ENCODE measurements around the gene PLA2G15.

Gene PLA2G15

DNA sequence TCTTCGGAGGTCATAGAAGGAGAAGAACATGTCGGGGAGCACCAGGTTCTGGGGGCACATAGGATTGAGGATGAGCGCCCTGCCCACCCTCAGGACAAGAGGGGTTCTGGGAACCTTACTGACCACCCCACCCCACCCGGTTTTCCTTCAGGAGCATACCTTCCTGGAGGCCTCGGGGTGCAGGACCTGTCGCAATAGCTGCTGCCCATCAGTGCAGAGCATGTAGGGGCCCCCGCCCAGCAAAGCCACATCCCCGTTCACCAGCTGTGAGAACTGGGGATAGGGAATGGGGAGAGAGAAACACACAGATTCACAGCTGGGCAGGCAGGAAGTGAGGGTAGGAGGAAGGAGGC is 11.4 kb upstream of the PLA2G15 start:
- Histone ChIP-seq H3K4me3 (ENCODE audit: low read length) (no peak overlapping the region), H2BK15ac (replicated peaks; ENCODE audit: low read depth) (no peak overlapping the region), H3K4ac (ENCODE audit: low read depth, low read length) (no peak overlapping the region), H2BK5ac (ENCODE audit: low read length) (no peak overlapping the region), H3K79me2 (ENCODE audit: control insufficient read depth, insufficient read depth, low read length) (peaks cover 4% of the 10 kb centered on the region), H4K8ac (ENCODE audit: low read depth, low read length) (no peak overlapping the region), H3K56ac (ENCODE audit: low read length) (peak overlapping the region; percentile 18), H3K23ac (ENCODE audit: low read length) (no peak overlapping the region), H3K27me3 (ENCODE audit: insufficient read depth, low read length, poor library complexity) (no peaks in the 10 kb centered on the region), H2BK120ac (ENCODE audit: low read depth, low read length) (no peak overlapping the region), H2AK5ac (ENCODE audit: low read length) (no peak overlapping the region), H3K27ac (ENCODE audit: low read depth, low read length) (no peak overlapping the region), H3K9ac (ENCODE audit: low read length) (no peak overlapping the region), H4K5ac (ENCODE audit: low read length) (no peak overlapping the region), H3K18ac (ENCODE audit: low read length) (no peak overlapping the region), H3K79me1 (ENCODE audit: low read length) (peaks cover 2% of the 10 kb centered on the region), H3K36me3 (ENCODE audit: control insufficient read depth, insufficient read depth, low read length) (no peaks in the 10 kb centered on the region), H3K4me1 (ENCODE audit: control insufficient read depth, low read depth, low read length) (peaks cover 4% of the 10 kb centered on the region), H3K4me2 (ENCODE audit: low read length) (no peak overlapping the region)
- no peak for DNase-seq
- WGBS (ENCODE audit: extremely low coverage, insufficient coverage, low lambda C conversion rate) = no CpG with 5 or more reads among the region's 8 CpGs

DNA sequence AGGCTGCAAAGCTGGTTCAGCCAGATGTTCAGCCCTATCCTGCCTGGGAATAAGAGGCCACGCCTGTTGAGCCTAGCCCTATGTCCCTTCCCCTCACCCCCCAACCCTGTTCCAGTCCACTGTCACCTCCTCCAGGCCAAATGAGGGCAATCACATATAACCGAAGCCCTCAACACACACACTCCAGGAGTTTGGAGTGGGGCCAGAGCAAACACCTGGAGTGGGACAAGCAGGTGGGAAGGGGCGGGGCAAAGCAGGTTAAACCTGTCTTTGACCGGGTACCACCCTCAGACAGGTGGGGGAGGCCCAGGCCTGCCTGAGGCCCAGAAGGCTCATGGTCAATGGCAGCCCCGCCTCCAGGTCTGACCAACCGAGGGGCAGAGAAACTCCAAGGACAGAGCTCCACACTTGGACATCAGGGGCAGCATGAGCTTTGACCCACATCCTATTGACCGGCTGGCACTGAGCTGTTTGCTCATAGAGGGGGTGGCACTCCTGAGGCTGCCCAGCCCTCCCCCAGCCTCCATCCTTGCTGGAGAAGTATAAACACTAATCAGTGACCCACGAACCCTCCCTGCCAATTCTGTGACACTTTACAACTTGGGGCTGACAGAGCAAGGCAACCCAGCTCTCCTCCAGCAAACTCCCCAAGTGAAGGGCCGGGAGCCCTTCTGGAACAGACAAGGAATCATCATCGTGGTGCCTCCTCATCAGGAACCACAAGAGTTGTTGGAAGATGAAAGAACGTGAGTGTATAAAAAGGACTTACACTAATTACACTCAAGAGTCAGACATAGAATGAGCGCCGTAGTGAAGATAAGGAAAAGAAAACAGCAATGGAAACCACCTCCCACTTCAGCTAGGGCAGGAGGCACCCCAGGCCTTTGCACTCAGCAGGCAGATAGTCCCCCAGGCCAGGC is 10.7 kb upstream of the PLA2G15 start:
- no peak overlapping the region for H2BK5ac ChIP-seq (ENCODE audit: low read length)
- H3K18ac ChIP-seq (ENCODE audit: low read length) = no peak overlapping the region
- no peaks in the 10 kb centered on the region for H3K27me3 ChIP-seq (ENCODE audit: insufficient read depth, low read length, poor library complexity)
- H3K79me1 ChIP-seq (ENCODE audit: low read length) = peaks cover 2% of the 10 kb centered on the region
- H2BK120ac ChIP-seq (ENCODE audit: low read depth, low read length) = no peak overlapping the region
- no peak overlapping the region for H3K4ac ChIP-seq (ENCODE audit: low read depth, low read length)
- no peak overlapping the region for H2AK5ac ChIP-seq (ENCODE audit: low read length)
- H3K9ac ChIP-seq (ENCODE audit: low read length) = peak overlapping the region; percentile 91
- no peak overlapping the region for H2BK15ac ChIP-seq (replicated peaks; ENCODE audit: low read depth)
- H3K27ac ChIP-seq (ENCODE audit: low read depth, low read length) = no peak overlapping the region
- H4K8ac ChIP-seq (ENCODE audit: low read depth, low read length) = no peak overlapping the region
- H3K4me2 ChIP-seq (ENCODE audit: low read length) = peak overlapping the region; percentile 65
- H4K5ac ChIP-seq (ENCODE audit: low read length) = no peak overlapping the region
- no CpG with 5 or more reads among the region's 13 CpGs for WGBS (ENCODE audit: extremely low coverage, insufficient coverage, low lambda C conversion rate)
- peaks cover 4% of the 10 kb centered on the region for H3K4me1 ChIP-seq (ENCODE audit: control insufficient read depth, low read depth, low read length)
- peaks cover 4% of the 10 kb centered on the region for H3K79me2 ChIP-seq (ENCODE audit: control insufficient read depth, insufficient read depth, low read length)
- peak overlapping the region; percentile 11 for H3K56ac ChIP-seq (ENCODE audit: low read length)
- H3K23ac ChIP-seq (ENCODE audit: low read length) = no peak overlapping the region
- no peak overlapping the region for H3K4me3 ChIP-seq (ENCODE audit: low read length)
- peak; percentile 45 for DNase-seq
- no peaks in the 10 kb centered on the region for H3K36me3 ChIP-seq (ENCODE audit: control insufficient read depth, insufficient read depth, low read length)

DNA sequence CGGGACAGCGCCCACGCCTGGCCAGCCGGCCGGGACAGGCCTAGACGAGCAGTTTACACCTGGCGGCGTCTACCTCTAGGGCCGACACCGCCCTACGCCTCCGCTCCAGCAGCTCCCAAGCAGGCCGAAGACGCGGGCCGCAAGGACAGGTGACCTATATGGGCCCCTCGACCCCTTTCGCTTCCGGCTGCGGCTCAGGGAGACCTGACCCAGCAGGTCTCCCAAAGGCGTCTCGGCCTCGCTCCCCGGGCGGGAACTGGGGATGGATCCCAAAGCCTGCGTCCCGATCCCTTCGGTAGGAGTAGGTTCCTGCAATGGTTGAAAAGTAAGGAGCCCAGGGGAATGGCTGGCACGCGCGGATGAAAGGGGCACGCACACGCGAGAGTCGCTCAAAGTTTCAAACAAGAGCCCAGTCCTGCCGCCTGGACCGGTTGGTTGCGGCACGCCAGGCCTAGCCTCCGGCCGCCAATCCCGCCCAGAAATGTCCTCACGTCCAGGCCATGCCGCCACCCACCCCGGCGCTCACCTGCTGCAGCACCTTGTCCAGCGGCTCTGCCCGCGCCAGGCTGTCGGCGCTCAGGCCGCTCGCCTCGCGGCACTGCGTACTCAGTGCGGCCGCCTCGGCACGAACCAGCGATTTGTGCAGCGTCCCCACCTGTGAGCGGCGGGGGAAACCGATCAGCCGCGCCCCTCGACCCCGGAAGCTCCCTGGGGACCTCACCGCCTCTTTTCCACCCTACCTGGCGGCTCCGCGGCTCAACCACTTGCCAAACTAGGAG is 9.9 kb upstream of the PLA2G15 start:
- peak overlapping the region; percentile 91 for H3K9ac ChIP-seq (ENCODE audit: low read length)
- H2BK5ac ChIP-seq (ENCODE audit: low read length) = no peak overlapping the region
- H2BK15ac ChIP-seq (replicated peaks; ENCODE audit: low read depth) = no peak overlapping the region
- no peak overlapping the region for H2AK5ac ChIP-seq (ENCODE audit: low read length)
- no peaks in the 10 kb centered on the region for H3K27me3 ChIP-seq (ENCODE audit: insufficient read depth, low read length, poor library complexity)
- peaks cover 2% of the 10 kb centered on the region for H3K79me1 ChIP-seq (ENCODE audit: low read length)
- H3K27ac ChIP-seq (ENCODE audit: low read depth, low read length) = peak overlapping the region; percentile 63
- no peak overlapping the region for H4K8ac ChIP-seq (ENCODE audit: low read depth, low read length)
- peaks cover 4% of the 10 kb centered on the region for H3K79me2 ChIP-seq (ENCODE audit: control insufficient read depth, insufficient read depth, low read length)
- peak overlapping the region; percentile 15 for H3K18ac ChIP-seq (ENCODE audit: low read length)
- peak overlapping the region; percentile 97 for H3K56ac ChIP-seq (ENCODE audit: low read length)
- DNase-seq = peak; percentile 76
- peak overlapping the region; percentile 57 for H3K23ac ChIP-seq (ENCODE audit: low read length)
- H4K5ac ChIP-seq (ENCODE audit: low read length) = no peak overlapping the region
- no peak overlapping the region for H2BK120ac ChIP-seq (ENCODE audit: low read depth, low read length)
- no peaks in the 10 kb centered on the region for H3K36me3 ChIP-seq (ENCODE audit: control insufficient read depth, insufficient read depth, low read length)
- WGBS (ENCODE audit: extremely low coverage, insufficient coverage, low lambda C conversion rate) = no CpG with 5 or more reads among the region's 73 CpGs
- peak overlapping the region; percentile 59 for H3K4me3 ChIP-seq (ENCODE audit: low read length)
- H3K4me1 ChIP-seq (ENCODE audit: control insufficient read depth, low read depth, low read length) = peaks cover 4% of the 10 kb centered on the region
- peak overlapping the region; percentile 65 for H3K4me2 ChIP-seq (ENCODE audit: low read length)
- peak overlapping the region; percentile 46 for H3K4ac ChIP-seq (ENCODE audit: low read depth, low read length)

DNA sequence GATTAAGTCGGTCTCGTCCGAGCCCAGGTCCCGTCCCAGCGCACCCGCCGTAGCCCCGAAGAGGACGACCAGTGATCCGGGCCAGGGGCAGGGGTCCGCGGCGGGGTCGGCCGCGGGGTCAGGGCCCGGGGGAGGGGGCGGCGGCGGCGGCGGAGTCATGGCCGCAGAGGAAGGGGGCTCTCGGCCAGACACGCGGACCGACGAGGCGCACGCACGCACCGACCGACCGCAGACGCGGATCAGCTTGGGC is 9.4 kb upstream of the PLA2G15 start, which contains the start of gene ESRP2:
Gene ESRP2, minus strand, starts transcription at position 241 of the 250 bp plus-strand sequence. Its CDS starts 82 bp downstream, at position 159.
- Histone ChIP-seq H3K4me1 (ENCODE audit: control insufficient read depth, low read depth, low read length) (peaks cover 4% of the 10 kb centered on the region), H3K4ac (ENCODE audit: low read depth, low read length) (peak within 1 kb of the TSS; percentile 46), H3K27me3 (ENCODE audit: insufficient read depth, low read length, poor library complexity) (no peaks in the 10 kb centered on the region), H3K56ac (ENCODE audit: low read length) (peak within 1 kb of the TSS; percentile 97), H2BK120ac (ENCODE audit: low read depth, low read length) (no peak within 1 kb of the TSS), H3K9ac (ENCODE audit: low read length) (peak within 1 kb of the TSS; percentile 91), H3K79me2 (ENCODE audit: control insufficient read depth, insufficient read depth, low read length) (peaks cover 4% of the 10 kb centered on the region), H2BK15ac (replicated peaks; ENCODE audit: low read depth) (no peak within 1 kb of the TSS), H3K79me1 (ENCODE audit: low read length) (peaks cover 2% of the 10 kb centered on the region), H3K18ac (ENCODE audit: low read length) (peak within 1 kb of the TSS; percentile 65), H2AK5ac (ENCODE audit: low read length) (no peak within 1 kb of the TSS), H3K27ac (ENCODE audit: low read depth, low read length) (peak within 1 kb of the TSS; percentile 89), H3K4me3 (ENCODE audit: low read length) (peak within 1 kb of the TSS; percentile 59), H2BK5ac (ENCODE audit: low read length) (peak within 1 kb of the TSS; percentile 53), H3K4me2 (ENCODE audit: low read length) (peak within 1 kb of the TSS; percentile 95), H3K36me3 (ENCODE audit: control insufficient read depth, insufficient read depth, low read length) (no peaks in the 10 kb centered on the region), H4K5ac (ENCODE audit: low read length) (no peak within 1 kb of the TSS), H3K23ac (ENCODE audit: low read length) (peak within 1 kb of the TSS; percentile 57), H4K8ac (ENCODE audit: low read depth, low read length) (no peak within 1 kb of the TSS)
- DNase-seq = no peak
- no CpG with 5 or more reads among the region's 36 CpGs for WGBS (ENCODE audit: extremely low coverage, insufficient coverage, low lambda C conversion rate)

DNA sequence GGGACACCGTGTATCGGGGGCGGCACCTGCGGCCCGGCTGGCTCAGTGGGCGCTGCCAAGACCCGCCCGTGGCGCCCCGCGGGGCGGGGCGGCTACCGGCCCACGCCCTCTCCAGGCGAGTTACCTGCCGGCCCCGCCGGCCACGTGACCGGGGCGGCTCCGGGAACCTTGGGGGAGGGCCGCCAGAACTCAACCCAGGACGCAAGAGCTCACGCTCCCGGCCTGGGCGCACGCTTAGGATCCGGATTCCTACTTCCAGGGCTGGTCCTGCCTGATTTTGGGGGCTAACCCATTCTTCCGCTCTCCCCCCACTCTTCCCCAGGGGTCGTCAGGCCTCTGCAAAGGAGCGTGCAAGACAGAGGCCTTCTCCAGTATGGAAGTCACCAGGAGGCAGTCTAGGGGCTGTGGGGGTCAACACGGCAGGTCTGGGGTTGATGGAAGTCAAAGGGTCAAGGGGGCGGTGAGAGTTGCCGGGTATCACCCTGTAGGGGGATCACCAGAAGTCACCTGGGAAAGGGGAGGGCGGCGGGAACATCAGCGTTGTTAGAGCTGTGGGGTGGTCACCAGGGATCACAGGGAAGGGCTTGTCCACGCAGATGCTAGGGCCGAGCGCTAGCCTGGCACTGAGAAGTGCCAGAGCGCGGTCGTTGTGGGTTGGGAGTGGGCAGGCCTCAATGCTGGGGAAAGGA is 8.9 kb upstream of the PLA2G15 start:
- Histone ChIP-seq H2BK15ac (replicated peaks; ENCODE audit: low read depth) (no peak overlapping the region), H3K4me2 (ENCODE audit: low read length) (peak overlapping the region; percentile 95), H2BK120ac (ENCODE audit: low read depth, low read length) (no peak overlapping the region), H2BK5ac (ENCODE audit: low read length) (peak overlapping the region; percentile 53), H3K56ac (ENCODE audit: low read length) (peak overlapping the region; percentile 97), H3K4me1 (ENCODE audit: control insufficient read depth, low read depth, low read length) (peaks cover 4% of the 10 kb centered on the region), H3K27ac (ENCODE audit: low read depth, low read length) (peak overlapping the region; percentile 89), H4K8ac (ENCODE audit: low read depth, low read length) (no peak overlapping the region), H3K9ac (ENCODE audit: low read length) (peak overlapping the region; percentile 91), H2AK5ac (ENCODE audit: low read length) (no peak overlapping the region), H3K36me3 (ENCODE audit: control insufficient read depth, insufficient read depth, low read length) (no peaks in the 10 kb centered on the region), H3K27me3 (ENCODE audit: insufficient read depth, low read length, poor library complexity) (no peaks in the 10 kb centered on the region), H3K79me1 (ENCODE audit: low read length) (peaks cover 2% of the 10 kb centered on the region), H3K4me3 (ENCODE audit: low read length) (peak overlapping the region; percentile 59), H3K4ac (ENCODE audit: low read depth, low read length) (peak overlapping the region; percentile 26), H3K23ac (ENCODE audit: low read length) (no peak overlapping the region), H4K5ac (ENCODE audit: low read length) (no peak overlapping the region), H3K79me2 (ENCODE audit: control insufficient read depth, insufficient read depth, low read length) (peaks cover 4% of the 10 kb centered on the region), H3K18ac (ENCODE audit: low read length) (peak overlapping the region; percentile 65)
- WGBS (ENCODE audit: extremely low coverage, insufficient coverage, low lambda C conversion rate) = no CpG with 5 or more reads among the region's 45 CpGs
- DNase-seq = peak; percentile 80
